HepG2 (cell line): ENCODE data around the gene ZNF829. TPM values are rescaled to one million over a fixed set of nuclear protein-coding genes. Genes with fewer than 3 reads are reported as not detected.

Experiments
- ARID2 ChIP-seq: sonication (generic); formaldehyde crosslinking; IDR thresholded peaks from 2 replicates; pipeline ENCODE4 v1.8.1; 2022; ENCODE audit warnings: mild to moderate bottlenecking, missing genetic modification reagents, borderline replicate concordance
- ASH2L ChIP-seq: fragments of 300-600, 200-600 bp; sonication (generic); IDR thresholded peaks from 2 replicates; pipeline ENCODE4 v1.7.0; 2017; ENCODE audit warnings: low read depth, mild to moderate bottlenecking, moderate library complexity, mixed read lengths, low read length; ENCODE audit not compliant: insufficient read length
- ATF7 ChIP-seq, 2 experiments: fragments of 450-650 bp in 1 of 2; sonication (generic) in 1 of 2; formaldehyde crosslinking in 1 of 2; IDR thresholded peaks; 2 replicates each; pipeline versions ENCODE4 v1.4.0 to v1.6.1; 2016 to 2020; ENCODE audit warnings: antibody characterized with exemption in 1 of 2, mild to moderate bottlenecking in 1 of 2, missing genetic modification reagents in 1 of 2
- CAMTA2 ChIP-seq: sonication (generic); formaldehyde crosslinking; IDR thresholded peaks from 2 replicates; pipeline ENCODE4 v1.4.0; 2020; ENCODE audit warnings: mild to moderate bottlenecking, missing genetic modification reagents, borderline replicate concordance
- CBFB ChIP-seq: sonication (generic); formaldehyde crosslinking; IDR thresholded peaks from 2 replicates; pipeline ENCODE4 v1.4.0; 2020; ENCODE audit warnings: missing genetic modification reagents
- FOXP1 ChIP-seq, 2 experiments: fragments of 450-650 bp in 1 of 2; IDR thresholded peaks; 2 replicates each; pipeline ENCODE4 v1.6.1; 2017 to 2018; ENCODE audit warnings: antibody characterized with exemption in 1 of 2
- HMGA1 ChIP-seq: sonication (generic); formaldehyde crosslinking; conservative IDR thresholded peaks from 2 replicates; pipeline ENCODE4 v1.4.0; 2020; ENCODE audit warnings: missing genetic modification reagents
- MED1 ChIP-seq: sonication (generic); formaldehyde crosslinking; IDR thresholded peaks from 2 replicates; pipeline ENCODE4 v1.4.0; 2020; ENCODE audit warnings: missing genetic modification reagents
- MYNN ChIP-seq: sonication (generic); formaldehyde crosslinking; IDR thresholded peaks from 2 replicates; pipeline ENCODE4 v1.4.0; 2020; ENCODE audit warnings: mild to moderate bottlenecking, low read depth, missing genetic modification reagents
- NFE2L1 ChIP-seq: sonication (generic); formaldehyde crosslinking; IDR thresholded peaks from 2 replicates; pipeline ENCODE4 v1.4.0; 2020; ENCODE audit warnings: missing genetic modification reagents, mild to moderate bottlenecking, borderline replicate concordance
- NFYB ChIP-seq: sonication (generic); formaldehyde crosslinking; IDR thresholded peaks from 2 replicates; pipeline ENCODE4 v1.4.0; 2020; ENCODE audit warnings: missing genetic modification reagents
- PPARG ChIP-seq: conservative IDR thresholded peaks from 2 replicates; pipeline ENCODE4 v1.6.1; 2016; ENCODE audit warnings: missing biosample characterization, missing genetic modification reagents
- RXRB ChIP-seq: IDR thresholded peaks from 2 replicates; pipeline ENCODE4 v1.6.1; 2016; ENCODE audit warnings: borderline replicate concordance, missing genetic modification reagents, missing compliant biosample characterization
- SSRP1 ChIP-seq: IDR thresholded peaks from 2 replicates; pipeline ENCODE4 v1.6.1; 2016; ENCODE audit warnings: control low read depth
- TBL1XR1 ChIP-seq: fragments of 150-350 bp; IDR thresholded peaks from 2 replicates; pipeline ENCODE4 v1.6.1; 2014; ENCODE audit warnings: borderline replicate concordance, low read length; ENCODE audit not compliant: partially characterized antibody
- ZNF781 ChIP-seq: sonication (generic); formaldehyde crosslinking; IDR thresholded peaks from 2 replicates; pipeline ENCODE4 v1.5.1; 2020; ENCODE audit warnings: borderline replicate concordance, mild to moderate bottlenecking, missing genetic modification reagents; ENCODE audit errors: not compliant biosample characterization
- polyA plus RNA-seq, 8 experiments: library from polyadenylated mRNA; depleted of rRNA in 3 of 8; stranded (reverse) in 7 of 8; unstranded in 1 of 8; fragments of >200 nt; fragmentation: Illumina TruSeq in 4 of 8; extraction: Trizol in 4 of 8; gene quantifications; 2 replicates each; pipeline versions ENCODE4 v1.2.1 to v1.2.3, GENCODE V29; 2011 to 2016; ENCODE audit warnings: low read depth in 4 of 8, missing spikeins in 1 of 8, mixed read lengths in 1 of 8; ENCODE audit not compliant: insufficient read depth in 1 of 8
- total RNA-seq, 5 experiments: library from RNA; depleted of rRNA; stranded (reverse); fragments of >200 nt; fragmentation: Illumina TruSeq; extraction: Trizol; gene quantifications; 2 replicates each; pipeline ENCODE4 v1.2.3, GENCODE V29; 2016; ENCODE audit warnings: low read depth in 1 of 5
- TF ChIP-seq, protein P1 (sequence below): sonication (generic); formaldehyde crosslinking; IDR thresholded peaks from 2 replicates; pipeline ENCODE4 v1.4.0; 2020; ENCODE audit warnings: mild to moderate bottlenecking, missing genetic modification reagents
- TF ChIP-seq, protein P2 (sequence below): sonication (generic); formaldehyde crosslinking; IDR thresholded peaks from 2 replicates; pipeline ENCODE4 v1.4.0; 2020; ENCODE audit warnings: missing genetic modification reagents
- TF ChIP-seq, protein P3 (sequence below): sonication (generic); formaldehyde crosslinking; IDR thresholded peaks from 2 replicates; pipeline ENCODE4 v1.5.1; 2020; ENCODE audit warnings: mild to moderate bottlenecking, moderate library complexity, missing genetic modification reagents
- TF ChIP-seq, protein P4 (sequence below): sonication (generic); formaldehyde crosslinking; IDR thresholded peaks from 2 replicates; pipeline ENCODE4 v1.5.0; 2020; ENCODE audit warnings: missing genetic modification reagents

The ZNF829 gene
- total and polyA plus RNA-seq, 2 of the 13 experiments (the other 11 are each of a cell fraction or from before 2014, with no cell fraction given) = 0.15 to 0.86 TPM

DNA sequence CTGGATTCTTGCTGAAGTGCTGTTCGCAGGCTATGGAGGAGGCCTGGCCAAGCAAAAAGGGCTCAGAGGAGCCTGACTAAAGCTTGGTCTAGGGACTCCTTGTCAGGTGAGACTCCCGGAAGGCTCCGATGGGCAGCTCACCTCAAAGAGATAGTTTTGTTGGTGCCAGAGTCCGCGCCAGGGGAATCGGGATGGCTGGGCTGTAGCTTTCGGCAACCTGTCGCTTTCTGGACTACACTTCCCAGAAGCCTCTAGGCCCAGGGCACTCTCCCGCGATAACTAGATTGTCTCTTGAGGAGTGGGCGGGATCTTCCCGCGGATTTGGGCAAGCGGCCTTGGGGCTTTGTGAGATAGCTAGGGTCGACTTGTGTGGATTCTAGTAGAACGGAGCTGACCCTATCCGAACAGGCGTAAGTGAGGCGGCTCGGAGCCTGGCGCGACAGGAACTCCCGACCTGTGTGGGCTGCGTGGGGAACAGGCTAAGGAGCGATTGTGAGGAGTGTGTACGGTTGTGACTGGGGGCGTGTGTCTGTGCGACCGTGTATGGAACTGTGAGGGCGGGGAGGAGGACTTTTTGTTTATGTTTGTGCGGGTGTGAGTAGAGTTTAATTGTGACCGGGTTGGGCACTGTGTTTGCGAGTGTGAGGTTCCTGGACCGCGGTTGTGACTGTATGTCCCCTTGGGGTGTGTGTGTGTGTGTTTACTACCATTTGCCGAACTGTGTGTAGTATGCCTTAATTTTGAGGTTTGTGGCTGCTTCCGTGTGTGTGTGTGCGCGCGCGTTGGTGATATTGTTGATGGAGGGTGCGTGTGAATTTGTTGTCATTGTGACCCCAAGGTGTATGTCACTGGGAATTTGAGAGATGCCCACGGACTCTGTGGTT lies 65.3 kb downstream of the ZNF829 start, which contains the start of gene ZNF345 (continued):
- TF ChIP-seq, protein P1, sequence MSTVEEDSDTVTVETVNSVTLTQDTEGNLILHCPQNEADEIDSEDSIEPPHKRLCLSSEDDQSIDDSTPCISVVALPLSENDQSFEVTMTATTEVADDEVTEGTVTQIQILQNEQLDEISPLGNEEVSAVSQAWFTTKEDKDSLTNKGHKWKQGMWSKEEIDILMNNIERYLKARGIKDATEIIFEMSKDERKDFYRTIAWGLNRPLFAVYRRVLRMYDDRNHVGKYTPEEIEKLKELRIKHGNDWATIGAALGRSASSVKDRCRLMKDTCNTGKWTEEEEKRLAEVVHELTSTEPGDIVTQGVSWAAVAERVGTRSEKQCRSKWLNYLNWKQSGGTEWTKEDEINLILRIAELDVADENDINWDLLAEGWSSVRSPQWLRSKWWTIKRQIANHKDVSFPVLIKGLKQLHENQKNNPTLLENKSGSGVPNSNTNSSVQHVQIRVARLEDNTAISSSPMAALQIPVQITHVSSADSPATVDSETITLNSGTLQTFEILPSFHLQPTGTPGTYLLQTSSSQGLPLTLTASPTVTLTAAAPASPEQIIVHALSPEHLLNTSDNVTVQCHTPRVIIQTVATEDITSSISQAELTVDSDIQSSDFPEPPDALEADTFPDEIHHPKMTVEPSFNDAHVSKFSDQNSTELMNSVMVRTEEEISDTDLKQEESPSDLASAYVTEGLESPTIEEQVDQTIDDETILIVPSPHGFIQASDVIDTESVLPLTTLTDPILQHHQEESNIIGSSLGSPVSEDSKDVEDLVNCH = no peak
- TF ChIP-seq CAMTA2 (CRISPR knock-in tag) = peak; percentile 55; the same call in 1 of the 2 replicates
- no peak for TF ChIP-seq RXRB (CRISPR knock-in tag)
- TF ChIP-seq CBFB (CRISPR knock-in tag) = no peak
- no peak for TF ChIP-seq PPARG (CRISPR knock-in tag)
- no peak for TF ChIP-seq HMGA1 (CRISPR knock-in tag)
- no peak for TF ChIP-seq NFYB (CRISPR knock-in tag)
- no peak for TF ChIP-seq TBL1XR1
- 0 out of 2 replicates have a peak, but pooled peaks have one; percentile 10 for TF ChIP-seq MED1
- TF ChIP-seq NFE2L1 (CRISPR knock-in tag) = no peak
- TF ChIP-seq ASH2L = peak; percentile 77
- TF ChIP-seq, protein P2, sequence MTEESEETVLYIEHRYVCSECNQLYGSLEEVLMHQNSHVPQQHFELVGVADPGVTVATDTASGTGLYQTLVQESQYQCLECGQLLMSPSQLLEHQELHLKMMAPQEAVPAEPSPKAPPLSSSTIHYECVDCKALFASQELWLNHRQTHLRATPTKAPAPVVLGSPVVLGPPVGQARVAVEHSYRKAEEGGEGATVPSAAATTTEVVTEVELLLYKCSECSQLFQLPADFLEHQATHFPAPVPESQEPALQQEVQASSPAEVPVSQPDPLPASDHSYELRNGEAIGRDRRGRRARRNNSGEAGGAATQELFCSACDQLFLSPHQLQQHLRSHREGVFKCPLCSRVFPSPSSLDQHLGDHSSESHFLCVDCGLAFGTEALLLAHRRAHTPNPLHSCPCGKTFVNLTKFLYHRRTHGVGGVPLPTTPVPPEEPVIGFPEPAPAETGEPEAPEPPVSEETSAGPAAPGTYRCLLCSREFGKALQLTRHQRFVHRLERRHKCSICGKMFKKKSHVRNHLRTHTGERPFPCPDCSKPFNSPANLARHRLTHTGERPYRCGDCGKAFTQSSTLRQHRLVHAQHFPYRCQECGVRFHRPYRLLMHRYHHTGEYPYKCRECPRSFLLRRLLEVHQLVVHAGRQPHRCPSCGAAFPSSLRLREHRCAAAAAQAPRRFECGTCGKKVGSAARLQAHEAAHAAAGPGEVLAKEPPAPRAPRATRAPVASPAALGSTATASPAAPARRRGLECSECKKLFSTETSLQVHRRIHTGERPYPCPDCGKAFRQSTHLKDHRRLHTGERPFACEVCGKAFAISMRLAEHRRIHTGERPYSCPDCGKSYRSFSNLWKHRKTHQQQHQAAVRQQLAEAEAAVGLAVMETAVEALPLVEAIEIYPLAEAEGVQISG (CRISPR knock-in tag) = peak; percentile 23
- TF ChIP-seq, protein P3, sequence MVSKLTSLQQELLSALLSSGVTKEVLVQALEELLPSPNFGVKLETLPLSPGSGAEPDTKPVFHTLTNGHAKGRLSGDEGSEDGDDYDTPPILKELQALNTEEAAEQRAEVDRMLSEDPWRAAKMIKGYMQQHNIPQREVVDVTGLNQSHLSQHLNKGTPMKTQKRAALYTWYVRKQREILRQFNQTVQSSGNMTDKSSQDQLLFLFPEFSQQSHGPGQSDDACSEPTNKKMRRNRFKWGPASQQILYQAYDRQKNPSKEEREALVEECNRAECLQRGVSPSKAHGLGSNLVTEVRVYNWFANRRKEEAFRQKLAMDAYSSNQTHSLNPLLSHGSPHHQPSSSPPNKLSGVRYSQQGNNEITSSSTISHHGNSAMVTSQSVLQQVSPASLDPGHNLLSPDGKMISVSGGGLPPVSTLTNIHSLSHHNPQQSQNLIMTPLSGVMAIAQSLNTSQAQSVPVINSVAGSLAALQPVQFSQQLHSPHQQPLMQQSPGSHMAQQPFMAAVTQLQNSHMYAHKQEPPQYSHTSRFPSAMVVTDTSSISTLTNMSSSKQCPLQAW (CRISPR knock-in tag) = no peak
- TF ChIP-seq ATF7 (IDR thresholded peaks at IDR 0.05) = no peak
- TF ChIP-seq ATF7 (CRISPR knock-in tag; IDR thresholded peaks at IDR 0.05) = no peak
- TF ChIP-seq MYNN = no peak
- 0 out of 2 replicates have a peak, but pooled peaks have one; percentile 45 for TF ChIP-seq ARID2 (CRISPR knock-in tag)
- no peak for TF ChIP-seq SSRP1 (CRISPR knock-in tag)
- TF ChIP-seq ZNF781 (CRISPR knock-in tag) = peak; percentile 10
- TF ChIP-seq FOXP1 (IDR thresholded peaks at IDR 0.05) = no peak
- TF ChIP-seq FOXP1 (CRISPR knock-in tag; IDR thresholded peaks at IDR 0.05) = no peak
- TF ChIP-seq, protein P4, sequence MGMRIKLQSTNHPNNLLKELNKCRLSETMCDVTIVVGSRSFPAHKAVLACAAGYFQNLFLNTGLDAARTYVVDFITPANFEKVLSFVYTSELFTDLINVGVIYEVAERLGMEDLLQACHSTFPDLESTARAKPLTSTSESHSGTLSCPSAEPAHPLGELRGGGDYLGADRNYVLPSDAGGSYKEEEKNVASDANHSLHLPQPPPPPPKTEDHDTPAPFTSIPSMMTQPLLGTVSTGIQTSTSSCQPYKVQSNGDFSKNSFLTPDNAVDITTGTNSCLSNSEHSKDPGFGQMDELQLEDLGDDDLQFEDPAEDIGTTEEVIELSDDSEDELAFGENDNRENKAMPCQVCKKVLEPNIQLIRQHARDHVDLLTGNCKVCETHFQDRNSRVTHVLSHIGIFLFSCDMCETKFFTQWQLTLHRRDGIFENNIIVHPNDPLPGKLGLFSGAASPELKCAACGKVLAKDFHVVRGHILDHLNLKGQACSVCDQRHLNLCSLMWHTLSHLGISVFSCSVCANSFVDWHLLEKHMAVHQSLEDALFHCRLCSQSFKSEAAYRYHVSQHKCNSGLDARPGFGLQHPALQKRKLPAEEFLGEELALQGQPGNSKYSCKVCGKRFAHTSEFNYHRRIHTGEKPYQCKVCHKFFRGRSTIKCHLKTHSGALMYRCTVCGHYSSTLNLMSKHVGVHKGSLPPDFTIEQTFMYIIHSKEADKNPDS = no peak
